ENCODE measurements around the gene PAGR1.

DNA sequence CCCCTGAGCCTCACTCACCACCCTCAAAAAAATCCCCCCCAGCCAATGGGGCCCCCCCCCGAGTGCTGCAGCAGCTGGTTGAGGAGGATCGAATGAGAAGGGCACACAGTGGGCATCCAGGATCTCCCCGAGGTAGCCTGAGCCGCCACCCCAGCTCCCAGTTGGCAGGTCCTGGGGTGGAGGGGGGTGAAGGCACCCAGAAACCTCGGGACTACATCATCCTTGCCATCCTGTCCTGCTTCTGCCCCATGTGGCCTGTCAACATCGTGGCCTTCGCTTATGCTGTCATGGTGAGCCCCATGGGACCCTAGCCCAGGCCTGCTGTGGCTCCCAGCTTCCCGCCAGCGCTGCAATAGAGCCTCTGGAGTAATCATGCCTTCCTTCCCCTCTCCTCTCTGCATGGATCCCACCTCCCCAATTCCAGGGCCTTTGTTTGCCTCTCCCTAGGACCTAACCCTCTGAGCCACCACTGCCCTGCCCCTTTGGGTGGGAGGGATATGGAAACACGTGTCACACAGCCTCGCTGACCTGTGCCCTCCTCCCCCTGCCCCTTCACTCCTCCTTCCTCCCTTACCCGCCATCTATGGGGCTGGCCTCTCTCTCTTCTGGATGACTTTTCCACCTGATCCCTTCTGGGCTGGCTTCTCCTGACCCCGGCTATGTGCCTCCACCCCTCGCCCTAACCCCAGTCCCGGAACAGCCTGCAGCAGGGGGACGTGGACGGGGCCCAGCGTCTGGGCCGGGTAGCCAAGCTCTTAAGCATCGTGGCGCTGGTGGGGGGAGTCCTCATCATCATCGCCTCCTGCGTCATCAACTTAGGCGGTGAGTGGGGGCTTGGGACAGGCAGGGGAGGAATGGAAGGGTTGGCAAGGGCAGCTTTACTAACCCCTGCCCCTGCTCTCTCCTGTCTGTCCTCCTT is 2.0 kb upstream of the PAGR1 start:
- TF ChIP-seq, protein P1, sequence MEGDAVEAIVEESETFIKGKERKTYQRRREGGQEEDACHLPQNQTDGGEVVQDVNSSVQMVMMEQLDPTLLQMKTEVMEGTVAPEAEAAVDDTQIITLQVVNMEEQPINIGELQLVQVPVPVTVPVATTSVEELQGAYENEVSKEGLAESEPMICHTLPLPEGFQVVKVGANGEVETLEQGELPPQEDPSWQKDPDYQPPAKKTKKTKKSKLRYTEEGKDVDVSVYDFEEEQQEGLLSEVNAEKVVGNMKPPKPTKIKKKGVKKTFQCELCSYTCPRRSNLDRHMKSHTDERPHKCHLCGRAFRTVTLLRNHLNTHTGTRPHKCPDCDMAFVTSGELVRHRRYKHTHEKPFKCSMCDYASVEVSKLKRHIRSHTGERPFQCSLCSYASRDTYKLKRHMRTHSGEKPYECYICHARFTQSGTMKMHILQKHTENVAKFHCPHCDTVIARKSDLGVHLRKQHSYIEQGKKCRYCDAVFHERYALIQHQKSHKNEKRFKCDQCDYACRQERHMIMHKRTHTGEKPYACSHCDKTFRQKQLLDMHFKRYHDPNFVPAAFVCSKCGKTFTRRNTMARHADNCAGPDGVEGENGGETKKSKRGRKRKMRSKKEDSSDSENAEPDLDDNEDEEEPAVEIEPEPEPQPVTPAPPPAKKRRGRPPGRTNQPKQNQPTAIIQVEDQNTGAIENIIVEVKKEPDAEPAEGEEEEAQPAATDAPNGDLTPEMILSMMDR (IDR thresholded peaks at IDR 0.05): no peak
- TF ChIP-seq POLR2A (IDR thresholded peaks at IDR 0.05): no peak
- no peak for TF ChIP-seq POLR2AphosphoS5 (IDR thresholded peaks at IDR 0.05)

All from breast epithelium (tissue), 3 donors.